GM12865 (cell line): Measurements from ENCODE around the gene MLH1.

Experiments
- DNase-seq: peaks from one replicate; pipeline ENCODE4 v3.0.0; 2010; ENCODE audit warnings: low read depth
- H3K4me3 ChIP-seq: 2 replicates; pipeline ENCODE4 v1.5.1; 2011; ENCODE audit warnings: mild to moderate bottlenecking, low read depth, low read length, control low read depth
- CTCF ChIP-seq: IDR thresholded peaks from 2 replicates; pipeline ENCODE4 v1.5.1; 2011; ENCODE audit warnings: low read length, control low read depth, low read depth, inconsistent platforms; ENCODE audit not compliant: insufficient read depth; ENCODE audit errors: missing control alignments

MLH1 gene

GRCh38 chr3:37025561-37026335 lies 32.4 kb downstream of the MLH1 start:
- H3K4me3 ChIP-seq = no peak overlapping the region
- no peak for TF ChIP-seq CTCF
- no peak for DNase-seq

- DNase-seq = no peak
- no peak for TF ChIP-seq CTCF
- H3K4me3 ChIP-seq = no peak overlapping the region
Observed at GRCh38 chr3:37026851-37027250, 33.5 kb downstream of the MLH1 start.

GRCh38 chr3:37028329-37028728 lies 35.0 kb downstream of the MLH1 start:
- no peak for DNase-seq
- H3K4me3 ChIP-seq = no peak overlapping the region
- no peak for TF ChIP-seq CTCF

GRCh38 chr3:37029111-37029510 lies 35.8 kb downstream of the MLH1 start:
- no peak for TF ChIP-seq CTCF
- H3K4me3 ChIP-seq = no peak overlapping the region

GRCh38 chr3:37029516-37030163 lies 36.3 kb downstream of the MLH1 start:
- H3K4me3 ChIP-seq = no peak overlapping the region
- TF ChIP-seq CTCF = no peak
- no peak for DNase-seq

More at GRCh38 chr3:37029111-37029510, 35.8 kb downstream of the MLH1 start:
- DNase-seq = no peak

GRCh38 chr3:37030588-37030987 lies 37.3 kb downstream of the MLH1 start:
- H3K4me3 ChIP-seq = no peak overlapping the region
- no peak for TF ChIP-seq CTCF
- no peak for DNase-seq
